Measurements from ENCODE around the gene ATP10A.

Gene ATP10A

DNA sequence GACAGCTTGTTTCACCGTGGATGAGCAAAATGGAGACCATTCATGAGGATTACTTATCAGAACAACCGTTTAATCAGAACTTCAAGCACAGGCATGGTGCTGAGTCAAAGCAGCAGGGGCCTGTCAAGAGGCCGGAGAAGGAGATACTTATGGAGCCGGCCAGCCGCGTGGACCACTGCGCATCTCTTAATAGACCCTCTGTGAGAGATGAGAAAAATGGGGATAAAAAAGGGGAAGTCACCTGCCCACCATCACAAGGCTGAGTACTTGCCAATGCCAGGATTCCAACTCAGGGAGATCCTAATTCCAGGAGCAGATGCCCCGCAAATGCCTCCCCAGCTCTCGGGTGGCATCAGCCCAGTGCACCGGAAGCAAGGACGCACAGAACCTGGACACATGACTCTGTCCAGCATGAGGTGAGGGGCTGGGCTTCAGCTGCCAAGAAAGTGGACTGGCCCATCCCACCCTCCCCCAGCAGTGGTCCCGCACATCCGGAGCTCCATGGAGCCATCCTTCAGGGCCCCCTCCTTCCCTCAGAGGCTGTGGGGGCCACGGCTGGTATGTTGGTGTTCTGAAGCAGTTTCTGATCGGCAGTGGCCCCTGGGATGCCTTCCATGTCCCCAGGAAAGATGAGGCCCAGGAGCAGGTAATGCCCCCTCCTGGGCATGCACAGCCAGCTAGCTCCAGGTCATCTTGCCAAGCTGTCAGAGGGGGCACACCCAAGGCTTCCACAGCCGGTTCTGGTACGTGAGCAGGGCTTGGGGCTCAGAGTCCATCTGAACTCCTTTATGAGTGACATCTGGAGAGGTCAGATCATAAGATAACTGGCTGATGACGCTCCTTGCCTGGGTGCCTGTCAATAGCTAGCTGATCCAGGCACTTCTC is 143.8 kb downstream of the ATP10A start:
- no peak for TF ChIP-seq CTCF (conservative IDR thresholded peaks at IDR 0.05)
- no peak for TF ChIP-seq ZFX (IDR thresholded peaks at IDR 0.05)
- H3K27ac ChIP-seq: no peak overlapping the region

- H3K27ac ChIP-seq: no peak overlapping the region
- no peak for TF ChIP-seq ZFX (IDR thresholded peaks at IDR 0.05)
- no peak for TF ChIP-seq CTCF (conservative IDR thresholded peaks at IDR 0.05)
Measured at GRCh38 chr15:25718597-25718996, 144.5 kb downstream of the ATP10A start.

DNA sequence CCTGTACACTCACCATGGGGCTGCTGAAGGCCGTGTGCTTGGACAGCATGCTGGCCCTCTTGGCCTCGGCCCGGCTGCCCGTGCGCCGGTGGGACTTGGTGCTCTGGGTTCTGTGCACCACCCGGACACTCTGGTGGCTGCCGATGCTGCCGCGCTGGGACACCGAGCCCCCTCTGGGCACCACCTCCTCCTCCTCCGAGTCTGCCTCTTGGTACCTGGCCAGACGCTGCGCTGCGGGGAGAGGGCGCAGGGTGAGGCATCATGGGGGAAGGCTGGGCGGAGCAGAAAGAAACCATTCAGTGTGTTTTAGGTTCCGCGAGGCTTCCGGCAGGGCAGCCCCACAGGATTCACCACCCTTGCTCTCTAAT is 145.0 kb downstream of the ATP10A start:
- no peak for TF ChIP-seq CTCF (conservative IDR thresholded peaks at IDR 0.05)
- no peak for TF ChIP-seq ZFX (IDR thresholded peaks at IDR 0.05)
- no peak overlapping the region for H3K27ac ChIP-seq

GRCh38 chr15:25717457-25718168 is 145.5 kb downstream of the ATP10A start:
- H3K27ac ChIP-seq: no peak overlapping the region
- no peak for TF ChIP-seq CTCF (conservative IDR thresholded peaks at IDR 0.05)
- no peak for TF ChIP-seq ZFX (IDR thresholded peaks at IDR 0.05)

GRCh38 chr15:25717127-25717456 is 146.0 kb downstream of the ATP10A start:
- H3K27ac ChIP-seq: no peak overlapping the region
- TF ChIP-seq CTCF (conservative IDR thresholded peaks at IDR 0.05) (no peak), ZFX (IDR thresholded peaks at IDR 0.05) (no peak)

- no peak overlapping the region for H3K27ac ChIP-seq
- TF ChIP-seq CTCF (conservative IDR thresholded peaks at IDR 0.05) (no peak), ZFX (IDR thresholded peaks at IDR 0.05) (no peak)
Measured at GRCh38 chr15:25716414-25717126, 146.6 kb downstream of the ATP10A start.
